HepG2 (cell line): ENCODE results near the gene CREB1. TPM values are rescaled to one million over a fixed set of nuclear protein-coding genes. Genes with fewer than 3 reads are reported as not detected.
A peak's percentile ranks its signal among the peaks of the same experiment; 100 is the strongest.

ENCODE experiments used
- ATF7-NPFF ChIP-seq: sonication (generic); formaldehyde crosslinking; IDR thresholded peaks from 2 replicates; pipeline ENCODE4 v1.8.1; 2023; ENCODE audit warnings: mild to moderate bottlenecking, low read depth, missing genetic modification reagents, moderate library complexity
- CREB3 ChIP-seq: sonication (generic); formaldehyde crosslinking; IDR thresholded peaks from 2 replicates; pipeline ENCODE4 v1.5.0; 2020; ENCODE audit warnings: missing genetic modification reagents
- ERF ChIP-seq: IDR thresholded peaks from 2 replicates; pipeline ENCODE4 v1.6.1; 2018; ENCODE audit warnings: missing biosample characterization, missing genetic modification reagents
- GATA4 ChIP-seq: sonication (generic); IDR thresholded peaks from 2 replicates; pipeline ENCODE4 v1.6.1; 2016; ENCODE audit warnings: antibody characterized with exemption, low read depth, borderline replicate concordance
- JDP2 ChIP-seq: sonication (generic); formaldehyde crosslinking; IDR thresholded peaks from 2 replicates; pipeline ENCODE4 v1.8.1; 2022; ENCODE audit warnings: missing genetic modification reagents, borderline replicate concordance
- MEIS1 ChIP-seq: sonication (generic); formaldehyde crosslinking; IDR thresholded peaks from 2 replicates; pipeline ENCODE4 v1.9.0; 2021; ENCODE audit warnings: mild to moderate bottlenecking, missing genetic modification reagents, moderate library complexity, borderline replicate concordance
- MZF1 ChIP-seq: sonication (generic); formaldehyde crosslinking; IDR thresholded peaks from 2 replicates; pipeline ENCODE4 v1.8.1; 2023; ENCODE audit warnings: mild to moderate bottlenecking, missing genetic modification reagents, borderline replicate concordance
- REL ChIP-seq: sonication (generic); formaldehyde crosslinking; conservative IDR thresholded peaks from 2 replicates; pipeline ENCODE4 v1.8.0; 2022; ENCODE audit warnings: mild to moderate bottlenecking, missing genetic modification reagents, moderate library complexity
- SNAPC5 ChIP-seq: sonication (generic); formaldehyde crosslinking; IDR thresholded peaks from 2 replicates; pipeline ENCODE4 v1.8.1; 2023; ENCODE audit warnings: mild to moderate bottlenecking, missing genetic modification reagents, borderline replicate concordance
- SNRNP70 ChIP-seq: fragments of 200-400 bp; formaldehyde crosslinking; IDR thresholded peaks from 2 replicates; pipeline ENCODE4 v1.6.1; 2017; ENCODE audit warnings: mild to moderate bottlenecking, low read depth, low read length, moderate library complexity
- ZBTB10 ChIP-seq: sonication (generic); formaldehyde crosslinking; IDR thresholded peaks from 2 replicates; pipeline ENCODE4 v1.4.0; 2020; ENCODE audit warnings: missing genetic modification reagents, borderline replicate concordance
- ZNF335 ChIP-seq: sonication (generic); formaldehyde crosslinking; IDR thresholded peaks from 2 replicates; pipeline ENCODE4 v1.4.0; 2020; ENCODE audit warnings: missing genetic modification reagents
- ZNF337 ChIP-seq: sonication (generic); formaldehyde crosslinking; IDR thresholded peaks from 2 replicates; pipeline ENCODE4 v1.5.1; 2020; ENCODE audit warnings: missing genetic modification reagents, low read depth, mild to moderate bottlenecking, borderline replicate concordance
- ZNF557 ChIP-seq: sonication (generic); formaldehyde crosslinking; IDR thresholded peaks from 2 replicates; pipeline ENCODE4 v1.4.0; 2020; ENCODE audit warnings: missing genetic modification reagents
- ZNF572 ChIP-seq: sonication (generic); formaldehyde crosslinking; IDR thresholded peaks from 2 replicates; pipeline ENCODE4 v1.5.1; 2020; ENCODE audit warnings: mild to moderate bottlenecking, missing genetic modification reagents
- ZNF589 ChIP-seq: sonication (generic); formaldehyde crosslinking; conservative IDR thresholded peaks from 2 replicates; pipeline ENCODE4 v1.8.0; 2022; ENCODE audit warnings: mild to moderate bottlenecking, moderate library complexity, missing genetic modification reagents
- ZNF788 ChIP-seq: sonication (generic); formaldehyde crosslinking; IDR thresholded peaks from 2 replicates; pipeline ENCODE4 v1.5.0; 2020; ENCODE audit warnings: mild to moderate bottlenecking, missing genetic modification reagents, borderline replicate concordance
- ZSCAN25 ChIP-seq: sonication (generic); formaldehyde crosslinking; IDR thresholded peaks from 2 replicates; pipeline ENCODE4 v1.8.0; 2022; ENCODE audit warnings: mild to moderate bottlenecking, missing genetic modification reagents
- polyA plus RNA-seq, 8 experiments: library from polyadenylated mRNA; depleted of rRNA in 3 of 8; stranded (reverse) in 7 of 8; unstranded in 1 of 8; fragments of >200 nt; fragmentation: Illumina TruSeq in 4 of 8; extraction: Trizol in 4 of 8; gene quantifications; 2 replicates each; pipeline versions ENCODE4 v1.2.1 to v1.2.3, GENCODE V29; 2011 to 2016; ENCODE audit warnings: low read depth in 4 of 8, missing spikeins in 1 of 8, mixed read lengths in 1 of 8; ENCODE audit not compliant: insufficient read depth in 1 of 8
- total RNA-seq, 5 experiments: library from RNA; depleted of rRNA; stranded (reverse); fragments of >200 nt; fragmentation: Illumina TruSeq; extraction: Trizol; gene quantifications; 2 replicates each; pipeline ENCODE4 v1.2.3, GENCODE V29; 2016; ENCODE audit warnings: low read depth in 1 of 5
- TF ChIP-seq, protein P1 (sequence below): sonication (generic); formaldehyde crosslinking; IDR thresholded peaks from 2 replicates; pipeline ENCODE4 v1.4.0; 2020; ENCODE audit warnings: low read depth, mild to moderate bottlenecking, missing genetic modification reagents
- TF ChIP-seq, protein P2 (sequence below): IDR thresholded peaks from 2 replicates; pipeline ENCODE4 v1.4.0; 2020; ENCODE audit warnings: mild to moderate bottlenecking, missing genetic modification reagents

Gene CREB1
- total and polyA plus RNA-seq, 2 of the 13 experiments (the other 11 are each of a cell fraction or from before 2014, with no cell fraction given): 51.8 to 51.9 TPM

GRCh38 chr2:207624185-207625013 lies 94.6 kb downstream of the CREB1 start (continued):
- TF ChIP-seq ZBTB10 (CRISPR knock-in tag): no peak; the same call in 1 of the 2 replicates
- TF ChIP-seq ZNF557 (CRISPR knock-in tag): no peak
- TF ChIP-seq ZNF788 (CRISPR knock-in tag): no peak
- TF ChIP-seq ATF7-NPFF (CRISPR knock-in tag): no peak
- no peak for TF ChIP-seq ZNF337
- TF ChIP-seq ZNF335 (CRISPR knock-in tag): no peak
- TF ChIP-seq MEIS1 (CRISPR knock-in tag): no peak
- TF ChIP-seq ZNF589 (CRISPR knock-in tag): peak; percentile 66; the same call in 1 of the 2 replicates
- no peak for TF ChIP-seq SNAPC5 (CRISPR knock-in tag)
- no peak for TF ChIP-seq ERF
- TF ChIP-seq, protein P1, sequence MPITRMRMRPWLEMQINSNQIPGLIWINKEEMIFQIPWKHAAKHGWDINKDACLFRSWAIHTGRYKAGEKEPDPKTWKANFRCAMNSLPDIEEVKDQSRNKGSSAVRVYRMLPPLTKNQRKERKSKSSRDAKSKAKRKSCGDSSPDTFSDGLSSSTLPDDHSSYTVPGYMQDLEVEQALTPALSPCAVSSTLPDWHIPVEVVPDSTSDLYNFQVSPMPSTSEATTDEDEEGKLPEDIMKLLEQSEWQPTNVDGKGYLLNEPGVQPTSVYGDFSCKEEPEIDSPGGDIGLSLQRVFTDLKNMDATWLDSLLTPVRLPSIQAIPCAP: no peak
- TF ChIP-seq MZF1 (CRISPR knock-in tag): no peak
- peak; percentile 89; the same call in 1 of the 2 replicates for TF ChIP-seq REL
- TF ChIP-seq JDP2 (CRISPR knock-in tag): no peak
- no peak for TF ChIP-seq SNRNP70
- TF ChIP-seq, protein P2, sequence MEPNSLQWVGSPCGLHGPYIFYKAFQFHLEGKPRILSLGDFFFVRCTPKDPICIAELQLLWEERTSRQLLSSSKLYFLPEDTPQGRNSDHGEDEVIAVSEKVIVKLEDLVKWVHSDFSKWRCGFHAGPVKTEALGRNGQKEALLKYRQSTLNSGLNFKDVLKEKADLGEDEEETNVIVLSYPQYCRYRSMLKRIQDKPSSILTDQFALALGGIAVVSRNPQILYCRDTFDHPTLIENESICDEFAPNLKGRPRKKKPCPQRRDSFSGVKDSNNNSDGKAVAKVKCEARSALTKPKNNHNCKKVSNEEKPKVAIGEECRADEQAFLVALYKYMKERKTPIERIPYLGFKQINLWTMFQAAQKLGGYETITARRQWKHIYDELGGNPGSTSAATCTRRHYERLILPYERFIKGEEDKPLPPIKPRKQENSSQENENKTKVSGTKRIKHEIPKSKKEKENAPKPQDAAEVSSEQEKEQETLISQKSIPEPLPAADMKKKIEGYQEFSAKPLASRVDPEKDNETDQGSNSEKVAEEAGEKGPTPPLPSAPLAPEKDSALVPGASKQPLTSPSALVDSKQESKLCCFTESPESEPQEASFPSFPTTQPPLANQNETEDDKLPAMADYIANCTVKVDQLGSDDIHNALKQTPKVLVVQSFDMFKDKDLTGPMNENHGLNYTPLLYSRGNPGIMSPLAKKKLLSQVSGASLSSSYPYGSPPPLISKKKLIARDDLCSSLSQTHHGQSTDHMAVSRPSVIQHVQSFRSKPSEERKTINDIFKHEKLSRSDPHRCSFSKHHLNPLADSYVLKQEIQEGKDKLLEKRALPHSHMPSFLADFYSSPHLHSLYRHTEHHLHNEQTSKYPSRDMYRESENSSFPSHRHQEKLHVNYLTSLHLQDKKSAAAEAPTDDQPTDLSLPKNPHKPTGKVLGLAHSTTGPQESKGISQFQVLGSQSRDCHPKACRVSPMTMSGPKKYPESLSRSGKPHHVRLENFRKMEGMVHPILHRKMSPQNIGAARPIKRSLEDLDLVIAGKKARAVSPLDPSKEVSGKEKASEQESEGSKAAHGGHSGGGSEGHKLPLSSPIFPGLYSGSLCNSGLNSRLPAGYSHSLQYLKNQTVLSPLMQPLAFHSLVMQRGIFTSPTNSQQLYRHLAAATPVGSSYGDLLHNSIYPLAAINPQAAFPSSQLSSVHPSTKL: no peak
- no peak for TF ChIP-seq ZNF572 (CRISPR knock-in tag)
- no peak for TF ChIP-seq ZSCAN25 (CRISPR knock-in tag)
- no peak for TF ChIP-seq GATA4
- no peak for TF ChIP-seq CREB3 (CRISPR knock-in tag)
